GM12891 (cell line): ENCODE measurements around the gene CCDC97.

Source experiments
- DNase-seq: peaks from one replicate; pipeline ENCODE4 v3.0.0; 2011; ENCODE audit warnings: low spot score; ENCODE audit not compliant: insufficient read length
- FAIRE-seq: peaks from 2 replicates; lab custom pipeline; 2011; peaks lifted over from hg19 to GRCh38; lab: Jason Lieb, UNC
- PAX5 ChIP-seq: IDR thresholded peaks from 2 replicates; pipeline ENCODE4 v1.6.1; 2011; ENCODE audit warnings: low read length, moderate library complexity, mild to moderate bottlenecking; ENCODE audit not compliant: insufficient read depth, severe bottlenecking
- POLR2A ChIP-seq: IDR thresholded peaks from 2 replicates; pipeline ENCODE4 v1.6.1; 2011; ENCODE audit warnings: low read depth, low read length, control low read depth
- POLR2AphosphoS5 ChIP-seq: IDR thresholded peaks from 2 replicates; pipeline ENCODE4 v1.6.1; 2011; ENCODE audit warnings: low read depth, low read length, control low read depth
- POU2F2 ChIP-seq: IDR thresholded peaks from 2 replicates; pipeline ENCODE4 v1.6.1; 2011; ENCODE audit warnings: low read depth, mild to moderate bottlenecking, control low read depth, low read length, moderate library complexity
- SPI1 ChIP-seq: IDR thresholded peaks from 2 replicates; pipeline ENCODE4 v1.6.1; 2011; ENCODE audit warnings: low read depth, low read length, control low read depth
- TAF1 ChIP-seq: IDR thresholded peaks from 2 replicates; pipeline ENCODE4 v1.6.1; 2011; ENCODE audit warnings: low read depth, low read length, control low read depth

The CCDC97 gene

DNA sequence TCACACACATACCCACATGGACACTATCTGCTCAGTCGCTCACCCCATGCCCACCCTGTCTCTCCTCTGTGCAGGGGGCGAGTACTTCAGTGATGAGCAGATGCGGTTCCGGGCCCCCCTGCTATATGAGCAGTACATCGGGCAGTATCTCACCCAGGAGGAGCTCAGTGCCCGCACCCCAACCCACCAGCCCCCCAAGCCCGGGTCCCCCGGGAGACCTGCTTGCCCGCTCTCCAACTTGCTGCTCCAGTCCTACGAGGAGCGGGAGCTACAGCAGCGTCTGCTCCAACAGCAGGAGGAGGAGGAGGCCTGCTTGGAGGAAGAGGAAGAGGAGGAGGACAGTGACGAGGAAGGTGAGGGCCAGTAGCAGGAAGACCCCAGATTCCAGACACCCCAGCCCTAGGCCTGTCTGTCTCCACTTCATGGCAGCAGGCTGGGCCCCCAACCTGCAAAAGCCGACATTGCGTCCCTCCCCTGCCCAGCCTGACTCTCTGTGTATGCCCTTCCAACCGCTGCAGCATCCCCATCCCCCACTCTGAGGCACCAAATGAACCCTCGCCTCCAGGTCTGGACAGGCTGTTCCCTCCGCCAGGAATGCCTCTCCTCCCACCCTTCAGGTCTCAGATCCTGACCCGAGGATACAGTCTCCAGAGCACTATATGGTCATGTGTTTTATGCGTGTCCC is 9.7 kb downstream of the CCDC97 start:
- DNase-seq: no peak
- no peak for FAIRE-seq
- TF ChIP-seq POLR2A (no peak), POU2F2 (0 out of 2 replicates have a peak, but pooled peaks have one; percentile 13)

GRCh38 chr19:41320185-41320518 is 10.2 kb downstream of the CCDC97 start:
- DNase-seq (no peak), FAIRE-seq (no peak)
- TF ChIP-seq SPI1 (no peak), POU2F2 (no peak), TAF1 (no peak), POLR2AphosphoS5 (no peak), PAX5 (no peak), POLR2A (no peak)

- FAIRE-seq (no peak), DNase-seq (no peak)
- TF ChIP-seq PAX5: no peak
- TF ChIP-seq POLR2A: no peak; the same call in 1 of the 2 replicates
- no peak for TF ChIP-seq POU2F2
- no peak for TF ChIP-seq SPI1
- no peak for TF ChIP-seq TAF1
- TF ChIP-seq POLR2AphosphoS5: 0 out of 2 replicates have a peak, but pooled peaks have one; percentile 14
Observed at GRCh38 chr19:41320568-41320967, 10.6 kb downstream of the CCDC97 start.

DNA sequence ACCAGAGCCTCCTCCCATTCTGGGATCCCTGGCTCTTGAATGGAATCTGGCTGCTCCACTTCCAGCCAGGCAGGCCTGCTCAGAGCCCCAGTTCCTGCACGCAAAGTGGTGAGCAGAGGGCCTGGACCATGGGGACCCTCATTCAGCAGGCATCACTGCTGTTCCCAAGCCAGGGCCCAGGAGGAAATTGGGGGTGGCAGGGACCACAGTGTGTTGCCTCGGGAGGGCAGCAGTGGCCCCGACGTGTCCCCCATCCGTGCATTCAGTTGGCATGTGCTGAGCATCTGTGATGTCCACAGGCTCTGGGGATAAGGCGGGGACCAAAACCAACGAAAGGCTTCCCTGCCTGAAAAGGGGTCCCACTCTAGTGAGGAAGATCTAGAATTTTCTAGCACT is 11.2 kb downstream of the CCDC97 start:
- no peak for FAIRE-seq

GRCh38 chr19:41321600-41322270 is 11.8 kb downstream of the CCDC97 start:
- TF ChIP-seq POU2F2 (peak; percentile 43; the same call in 1 of the 2 replicates), POLR2AphosphoS5 (no peak), PAX5 (no peak), SPI1 (no peak), POLR2A (0 out of 2 replicates have a peak, but pooled peaks have one; percentile 2)
- DNase-seq: no peak
- FAIRE-seq: no peak

More for the DNA sequence above, 11.2 kb downstream of the CCDC97 start:
- no peak for TF ChIP-seq PAX5
- no peak; the same call in 1 of the 2 replicates for TF ChIP-seq POLR2A
- TF ChIP-seq TAF1: no peak
- no peak for TF ChIP-seq POU2F2
- TF ChIP-seq POLR2AphosphoS5: no peak
- no peak for TF ChIP-seq SPI1
- no peak for DNase-seq

DNA sequence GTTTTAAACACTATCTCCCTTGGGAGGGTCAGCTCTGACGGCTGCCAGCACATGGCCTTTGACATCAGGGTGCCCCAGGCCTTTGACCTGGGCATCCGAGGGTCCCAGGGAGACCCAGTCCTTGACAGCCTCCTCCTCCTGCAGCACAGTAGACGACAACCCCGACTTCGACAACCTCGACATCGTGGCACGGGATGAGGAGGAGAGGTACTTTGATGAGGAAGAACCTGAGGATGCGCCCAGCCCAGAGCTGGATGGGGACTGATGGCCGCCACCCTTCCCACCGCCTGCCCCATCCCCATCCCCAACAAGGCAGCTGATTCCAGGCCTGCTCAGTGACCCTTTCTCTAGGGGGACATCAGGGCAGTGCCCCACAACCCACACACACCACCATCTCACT is 12.5 kb downstream of the CCDC97 start:
- TF ChIP-seq PAX5: no peak
- TF ChIP-seq TAF1: no peak
- no peak for TF ChIP-seq POU2F2
- TF ChIP-seq SPI1: no peak
- no peak for TF ChIP-seq POLR2AphosphoS5
- TF ChIP-seq POLR2A: no peak
- FAIRE-seq: no peak
- no peak for DNase-seq

GRCh38 chr19:41323023-41323422 is 13.1 kb downstream of the CCDC97 start:
- DNase-seq: no peak
- FAIRE-seq: no peak
- TF ChIP-seq PAX5 (no peak), TAF1 (no peak), POLR2AphosphoS5 (no peak), POLR2A (no peak), SPI1 (no peak), POU2F2 (no peak)

DNA sequence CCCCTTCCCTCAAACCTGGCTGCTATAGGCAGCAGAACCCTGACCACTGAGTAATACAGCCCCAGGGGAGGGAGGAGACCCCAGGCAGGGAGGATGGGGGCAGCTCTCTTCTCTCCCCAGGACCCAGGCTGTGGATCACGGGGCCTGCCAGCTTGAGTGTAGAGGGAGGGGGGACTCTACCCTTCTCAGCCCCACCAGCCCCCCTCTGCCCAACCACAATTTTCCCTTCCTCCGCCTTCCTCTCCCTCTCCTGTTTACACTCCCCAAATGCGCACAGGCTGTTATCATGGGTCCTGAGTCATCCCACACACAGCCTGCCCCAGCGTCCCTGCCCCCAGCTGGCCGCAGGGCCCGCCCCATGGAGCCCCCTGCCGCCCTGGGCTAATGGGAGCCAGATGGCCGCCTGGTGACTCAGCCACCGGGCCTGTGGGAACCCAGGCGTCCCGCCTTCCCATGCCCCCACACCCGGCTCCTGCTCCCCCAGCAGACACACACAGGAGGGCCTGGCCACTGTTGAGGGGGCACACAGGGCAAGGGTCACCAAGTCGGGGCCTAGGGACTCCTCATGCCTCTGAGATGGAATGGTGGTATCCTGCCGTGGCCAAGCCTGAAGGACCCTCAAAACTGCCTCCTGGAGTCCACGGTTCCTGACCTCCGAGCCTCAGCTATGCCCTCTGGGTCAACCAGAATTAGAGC is 13.6 kb downstream of the CCDC97 start:
- TF ChIP-seq POLR2A (no peak), POLR2AphosphoS5 (no peak), SPI1 (no peak), POU2F2 (no peak), TAF1 (no peak), PAX5 (no peak)
- DNase-seq: no peak
- no peak for FAIRE-seq

DNA sequence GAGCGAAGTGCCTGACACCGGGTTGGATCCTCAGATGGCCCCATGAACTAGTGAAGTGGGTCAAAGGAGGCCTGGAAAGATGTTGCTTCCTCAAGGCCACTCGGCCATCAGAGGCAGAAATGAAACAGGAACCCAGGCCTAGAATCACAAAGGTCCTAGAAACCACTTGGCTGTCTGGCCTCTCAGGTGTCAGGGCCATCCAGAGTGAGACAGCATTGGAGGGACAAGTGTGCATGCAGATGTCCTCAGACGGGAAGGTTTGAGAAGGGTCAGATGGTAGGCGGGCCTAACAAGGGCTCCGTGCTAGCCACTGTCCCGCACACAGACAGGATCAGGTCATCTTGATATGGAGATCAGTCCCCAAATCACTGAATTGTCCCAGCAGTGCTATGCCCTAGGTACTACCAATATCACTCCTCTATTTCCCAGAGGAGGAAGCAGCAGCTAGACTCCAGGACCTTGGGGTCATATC is 14.3 kb downstream of the CCDC97 start:
- DNase-seq: no peak
- no peak for FAIRE-seq
- TF ChIP-seq POLR2A: no peak; the same call in 1 of the 2 replicates
- no peak for TF ChIP-seq PAX5
- no peak for TF ChIP-seq POU2F2
- peak; percentile 31; the same call in 1 of the 2 replicates for TF ChIP-seq POLR2AphosphoS5
- TF ChIP-seq SPI1: 0 out of 2 replicates have a peak, but pooled peaks have one; percentile 10
- TF ChIP-seq TAF1: no peak

- no peak for DNase-seq
- peak; percentile 40 for TF ChIP-seq POLR2AphosphoS5
- no peak for TF ChIP-seq POU2F2
- no peak for FAIRE-seq
Observed at GRCh38 chr19:41324921-41325639, 15.1 kb downstream of the CCDC97 start.
